IgD-negative memory B cell (primary cell): ENCODE results near the gene C2orf81. TPM values are rescaled to one million over a fixed set of nuclear protein-coding genes. Genes with fewer than 3 reads are reported as not detected.

Experiments
- H3K27ac Mint-ChIP-seq, 3 donors: one replicate each; pipeline ENCODE4 v1.8.0; 2020 to 2022; ENCODE audit warnings: mild to moderate bottlenecking in 3 of 3, mixed read lengths in 3 of 3, moderate library complexity in 1 of 3
- H3K27me3 Mint-ChIP-seq: one replicate; pipeline ENCODE4 v1.8.0; 2021; ENCODE audit warnings: mixed read lengths
- H3K36me3 Mint-ChIP-seq: one replicate; pipeline ENCODE4 v1.8.0; 2020; ENCODE audit warnings: mild to moderate bottlenecking, mixed read lengths
- H3K4me1 Mint-ChIP-seq, 3 donors: one replicate each; pipeline ENCODE4 v1.8.0; 2020 to 2022; ENCODE audit warnings: mixed read lengths in 3 of 3, mild to moderate bottlenecking in 1 of 3
- H3K4me3 Mint-ChIP-seq, 4 donors: one replicate each; pipeline ENCODE4 v1.8.0; 2020 to 2022; ENCODE audit warnings: mild to moderate bottlenecking in 4 of 4, mixed read lengths in 4 of 4, moderate library complexity in 3 of 4
- H3K9me3 Mint-ChIP-seq, 3 donors: one replicate each; pipeline ENCODE4 v1.8.0; 2020 to 2021; ENCODE audit warnings: mixed read lengths in 3 of 3, mild to moderate bottlenecking in 1 of 3
- polyA plus RNA-seq: library from polyadenylated mRNA; unstranded; fragments of 300-500 nt; fragmentation: Illumina TruSeq; gene quantifications from one replicate; pipeline ENCODE4 v1.2.3, GENCODE V29; 2021

Gene C2orf81
- polyA plus RNA-seq, 1 donor from 2014 or later, result 5.6 TPM

- Mint-ChIP-seq H3K9me3 (no peaks in the 10 kb centered on the region), H3K4me1 (peaks cover 2 to 5% (median 4%) of the 10 kb centered on the region in 3 donors), H3K27ac (no peak overlapping the region), H3K36me3 (peaks cover 8% of the 10 kb centered on the region), H3K4me3 (no peak overlapping the region), H3K27me3 (no peaks in the 10 kb centered on the region)
Measured at GRCh38 chr2:74374509-74375205, 46.8 kb downstream of the C2orf81 start.

GRCh38 chr2:74373985-74374384 lies 47.4 kb downstream of the C2orf81 start:
- no peak overlapping the region for H3K4me3 Mint-ChIP-seq
- H3K27me3 Mint-ChIP-seq, result no peaks in the 10 kb centered on the region
- H3K4me1 Mint-ChIP-seq, result peaks cover 2 to 4% (median 4%) of the 10 kb centered on the region in 3 donors
- H3K9me3 Mint-ChIP-seq, result no peaks in the 10 kb centered on the region
- H3K36me3 Mint-ChIP-seq, result peaks cover 8% of the 10 kb centered on the region
- H3K27ac Mint-ChIP-seq, result peak overlapping the region in 1 of 3 donors; percentile 75

DNA sequence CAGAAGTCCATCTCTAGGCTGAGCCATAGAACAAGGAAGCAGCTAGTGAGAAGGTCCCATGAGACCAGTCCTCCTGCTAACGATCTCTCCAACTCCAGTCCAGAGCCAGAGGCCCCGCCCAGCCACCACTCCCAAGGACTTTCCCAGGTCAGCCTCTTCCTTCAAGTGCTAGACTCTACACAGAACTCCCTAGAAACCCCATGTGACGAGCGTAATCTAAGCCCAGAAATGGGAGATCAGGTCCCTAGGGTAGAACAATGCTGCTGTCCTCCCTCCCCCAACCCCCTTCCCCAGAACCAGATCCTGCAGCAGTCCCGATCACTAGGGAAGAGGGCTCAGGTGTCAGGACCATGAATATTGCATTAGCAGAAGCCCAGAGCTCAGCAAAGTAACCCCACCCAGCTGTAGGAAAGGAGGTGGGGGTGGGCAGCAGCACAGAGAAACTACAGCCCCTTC lies 48.2 kb downstream of the C2orf81 start:
- Mint-ChIP-seq H3K36me3 (peaks cover 10% of the 10 kb centered on the region), H3K27ac (no peak overlapping the region)

DNA sequence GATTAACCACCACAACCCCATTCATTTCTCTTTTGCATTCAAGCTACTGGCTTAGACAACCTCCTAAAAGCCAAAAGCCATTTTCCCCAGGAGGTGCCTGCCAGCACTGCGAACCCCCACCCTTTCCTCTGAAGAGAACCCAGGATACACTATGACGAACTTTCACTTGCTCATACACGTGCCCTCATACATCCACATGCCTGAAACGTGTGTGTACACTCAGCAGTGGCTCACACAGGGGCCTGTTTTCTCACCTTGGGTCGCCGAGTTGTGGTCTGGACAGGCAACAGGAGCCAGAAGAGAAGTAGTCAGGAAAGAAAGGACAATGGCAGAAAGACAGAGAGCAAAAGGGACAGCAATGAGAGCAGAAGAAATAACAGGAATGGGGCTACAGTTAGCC lies 48.7 kb downstream of the C2orf81 start:
- H3K4me1 Mint-ChIP-seq, result peaks cover 0 to 4% (median 0%) of the 10 kb centered on the region in 3 donors
- peaks cover 10% of the 10 kb centered on the region for H3K36me3 Mint-ChIP-seq
- no peaks in the 10 kb centered on the region for H3K27me3 Mint-ChIP-seq
- H3K27ac Mint-ChIP-seq, result no peak overlapping the region
- H3K9me3 Mint-ChIP-seq, result no peaks in the 10 kb centered on the region
- peak overlapping the region in 1 of 4 donors; percentile 35 for H3K4me3 Mint-ChIP-seq

More for the DNA sequence above, 48.2 kb downstream of the C2orf81 start:
- H3K4me3 Mint-ChIP-seq, result no peak overlapping the region
- H3K9me3 Mint-ChIP-seq, result no peaks in the 10 kb centered on the region
- no peaks in the 10 kb centered on the region for H3K27me3 Mint-ChIP-seq
- peaks cover 0 to 4% (median 0%) of the 10 kb centered on the region in 3 donors for H3K4me1 Mint-ChIP-seq

DNA sequence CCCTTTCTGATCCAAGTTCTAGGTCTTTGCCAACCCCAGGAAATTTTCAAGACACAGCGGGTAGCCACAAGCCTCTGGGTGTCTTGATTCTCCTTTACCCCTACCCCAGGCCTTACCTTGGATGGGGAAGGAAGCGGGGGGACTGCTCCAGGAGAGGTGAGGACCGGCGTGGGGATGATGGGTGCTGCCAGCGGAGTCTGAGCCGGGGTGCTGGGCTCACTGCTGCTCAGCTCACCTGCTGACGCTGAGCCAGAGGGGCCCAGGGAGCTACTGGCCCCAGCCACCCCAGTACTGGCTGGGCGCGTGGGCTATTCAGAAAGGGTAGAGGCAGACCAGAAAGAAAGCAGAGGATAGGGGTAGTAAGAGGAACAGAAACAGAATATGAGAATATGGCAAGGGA lies 50.0 kb downstream of the C2orf81 start:
- H3K36me3 Mint-ChIP-seq, result peaks cover 14% of the 10 kb centered on the region
- no peak overlapping the region for H3K4me3 Mint-ChIP-seq
- H3K27ac Mint-ChIP-seq, result peak overlapping the region in 1 of 3 donors; percentile 91
- no peaks in the 10 kb centered on the region for H3K9me3 Mint-ChIP-seq
- H3K4me1 Mint-ChIP-seq, result peaks cover 0 to 4% (median 0%) of the 10 kb centered on the region in 3 donors
- H3K27me3 Mint-ChIP-seq, result no peaks in the 10 kb centered on the region

DNA sequence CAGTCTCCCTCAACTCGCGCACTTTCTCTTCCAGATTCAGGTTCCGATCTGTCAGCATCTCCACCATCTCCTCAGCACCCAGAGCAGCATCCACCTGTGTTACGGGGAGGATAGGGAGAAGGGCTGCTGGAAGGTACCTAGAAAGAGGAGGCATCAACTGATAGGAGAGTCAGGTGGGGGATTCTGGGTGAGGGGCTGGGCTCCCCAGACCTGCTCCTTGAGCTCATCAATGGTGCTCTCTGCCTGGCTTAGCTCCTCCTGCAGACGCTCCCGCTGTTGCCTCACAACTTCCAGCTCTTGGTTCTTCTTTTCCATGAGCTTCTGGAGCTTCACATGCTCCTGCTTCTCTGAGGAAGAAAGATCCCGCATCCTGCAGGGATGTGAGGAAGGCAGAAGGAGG lies 51.4 kb downstream of the C2orf81 start:
- Mint-ChIP-seq H3K9me3 (no peaks in the 10 kb centered on the region), H3K4me1 (peaks cover 0 to 4% (median 0%) of the 10 kb centered on the region in 3 donors), H3K27ac (no peak overlapping the region), H3K36me3 (peaks cover 18% of the 10 kb centered on the region), H3K27me3 (no peaks in the 10 kb centered on the region), H3K4me3 (no peak overlapping the region)

- Mint-ChIP-seq H3K4me3 (no peak overlapping the region), H3K27ac (no peak overlapping the region), H3K36me3 (peaks cover 16% of the 10 kb centered on the region), H3K9me3 (no peaks in the 10 kb centered on the region), H3K4me1 (peaks cover 0 to 4% (median 0%) of the 10 kb centered on the region in 3 donors), H3K27me3 (no peaks in the 10 kb centered on the region)
Measured at GRCh38 chr2:74368499-74368898, 52.9 kb downstream of the C2orf81 start.

DNA sequence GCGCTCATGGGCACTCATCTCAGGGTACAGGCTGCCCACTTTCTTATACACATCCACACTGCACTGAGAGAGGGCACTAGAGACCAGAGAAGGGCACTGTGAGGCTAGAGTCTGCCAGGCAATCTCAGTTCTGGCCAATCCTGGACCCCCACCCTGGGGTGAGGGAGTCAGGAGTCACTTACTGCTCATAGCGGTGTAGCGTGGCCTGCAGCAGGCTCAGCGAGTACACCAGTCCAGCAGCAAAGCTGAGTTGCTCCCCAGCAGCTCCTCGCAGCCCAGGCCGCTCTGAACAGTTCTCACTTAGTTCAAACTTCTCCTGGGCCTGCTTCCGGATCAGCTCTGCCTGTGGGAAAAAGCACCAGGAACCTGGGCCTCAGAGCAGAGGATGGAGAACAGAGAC lies 53.6 kb downstream of the C2orf81 start:
- Mint-ChIP-seq H3K27ac (no peak overlapping the region), H3K36me3 (peaks cover 16% of the 10 kb centered on the region), H3K9me3 (no peaks in the 10 kb centered on the region), H3K27me3 (no peaks in the 10 kb centered on the region), H3K4me3 (no peak overlapping the region), H3K4me1 (peaks cover 0 to 4% (median 0%) of the 10 kb centered on the region in 3 donors)

GRCh38 chr2:74366036-74366435 lies 55.4 kb downstream of the C2orf81 start:
- Mint-ChIP-seq H3K27me3 (no peaks in the 10 kb centered on the region), H3K4me1 (peaks cover 0 to 2% (median 0%) of the 10 kb centered on the region in 3 donors), H3K9me3 (no peaks in the 10 kb centered on the region), H3K4me3 (no peak overlapping the region), H3K36me3 (peaks cover 19% of the 10 kb centered on the region), H3K27ac (no peak overlapping the region)

- Mint-ChIP-seq H3K27ac (peak overlapping the region in 1 of 3 donors; percentile 43), H3K36me3 (peaks cover 19% of the 10 kb centered on the region), H3K4me3 (no peak overlapping the region), H3K9me3 (no peaks in the 10 kb centered on the region), H3K4me1 (no peaks in the 10 kb centered on the region), H3K27me3 (no peaks in the 10 kb centered on the region)
Measured at GRCh38 chr2:74364533-74365505, 56.6 kb downstream of the C2orf81 start.

Other genes starting within 250 kb of the C2orf81 start
- 196 TPM for gene MOB1A, start 242.7 kb downstream of the C2orf81 start, polyA plus RNA-seq
- gene MTHFD2, start 223.0 kb downstream of the C2orf81 start, polyA plus RNA-seq, result 6.0 TPM
- gene SLC4A5, start 78.2 kb downstream of the C2orf81 start, polyA plus RNA-seq, result 1.2 TPM
- gene DCTN1, start 41.3 kb downstream of the C2orf81 start, polyA plus RNA-seq, result 71.4 TPM
- 39.0 TPM for gene WDR54, start 111 bp upstream of the C2orf81 start, polyA plus RNA-seq
- 0.88 TPM for gene RTKN, start 20.3 kb upstream of the C2orf81 start, polyA plus RNA-seq
- 11.4 TPM for gene INO80B, start 33.5 kb upstream of the C2orf81 start, polyA plus RNA-seq
- 39.5 TPM for gene WBP1, start 36.8 kb upstream of the C2orf81 start, polyA plus RNA-seq
- 37.7 TPM for gene MOGS, start 43.8 kb upstream of the C2orf81 start, polyA plus RNA-seq
- 144 TPM for gene MRPL53, start 51.1 kb upstream of the C2orf81 start, polyA plus RNA-seq
- gene CCDC142, start 61.4 kb upstream of the C2orf81 start, polyA plus RNA-seq, result 9.2 TPM
- 26.4 TPM for gene TTC31, start 61.5 kb upstream of the C2orf81 start, polyA plus RNA-seq
- not detected for gene LBX2, start 78.0 kb upstream of the C2orf81 start, polyA plus RNA-seq
- 14.7 TPM for gene PCGF1, start 86.1 kb upstream of the C2orf81 start, polyA plus RNA-seq
- not detected for gene TLX2, start 92.8 kb upstream of the C2orf81 start, polyA plus RNA-seq
- gene DQX1, start 104.6 kb upstream of the C2orf81 start, polyA plus RNA-seq, result 0.70 TPM
- 108 TPM for gene AUP1, start 108.1 kb upstream of the C2orf81 start, polyA plus RNA-seq
- 34.4 TPM for gene HTRA2, start 108.3 kb upstream of the C2orf81 start, polyA plus RNA-seq
- gene LOXL3, start 132.3 kb upstream of the C2orf81 start, polyA plus RNA-seq, result 0.74 TPM
- gene DOK1, start 133.1 kb upstream of the C2orf81 start, polyA plus RNA-seq, result 48.9 TPM
- not detected for gene M1AP, start 226.7 kb upstream of the C2orf81 start, polyA plus RNA-seq
- gene SEMA4F, start 232.6 kb upstream of the C2orf81 start, polyA plus RNA-seq, result 6.4 TPM